PC-9 (cell line): Measurements from ENCODE around the gene NAA40. TPM values are rescaled to one million over a fixed set of nuclear protein-coding genes. Genes with fewer than 3 reads are reported as not detected.

Experiments
- BruUV-seq: library from RNA; stranded (reverse); fragments of 400-500 nt; replicated peaks from 2 replicates; lab custom pipeline; 2021; lab: Mats Ljungman, UMichigan
- CTCF ChIA-PET: fragments of 300-600 bp; sonication (Branson Sonifier 250); formaldehyde crosslinking; loops from one replicate; lab custom pipeline; 2022; ENCODE audit warnings: antibody characterized with exemption; lab: Charles Lee
- POLR2A ChIA-PET: fragments of 300-600 bp; sonication (Branson Sonifier 250); formaldehyde crosslinking; loops from one replicate; lab custom pipeline; 2022; ENCODE audit warnings: antibody characterized with exemption; ENCODE audit not compliant: unreplicated experiment; lab: Charles Lee
- DNase-seq, 2 experiments: peaks; one replicate each; pipeline versions ENCODE4 v3.0.0 to v3.0.0-alpha.2; 2015 to 2022; ENCODE audit warnings: mixed read lengths in 1 of 2
- H2AFZ ChIP-seq: fragments of 200-600 bp; sonication (generic); 2 replicates; pipeline ENCODE4 v1.8.1; 2017; ENCODE audit warnings: antibody characterized with exemption
- H3F3A ChIP-seq: fragments of 200-600 bp; sonication (generic); 2 replicates; pipeline ENCODE4 v1.8.1; 2017; ENCODE audit warnings: antibody characterized with exemption, mild to moderate bottlenecking, low read depth; ENCODE audit not compliant: insufficient read depth
- H3K27ac ChIP-seq: fragments of 200-600 bp; sonication (generic); 2 replicates; pipeline ENCODE4 v1.6.1; 2016; ENCODE audit warnings: mixed run types
- H3K27me3 ChIP-seq: fragments of 200-600 bp; sonication (generic); 2 replicates; pipeline ENCODE4 v1.6.1; 2016; ENCODE audit warnings: low read depth, mixed run types; ENCODE audit not compliant: insufficient read depth
- H3K36me3 ChIP-seq: fragments of 200-600 bp; sonication (generic); 2 replicates; pipeline ENCODE4 v1.6.1; 2016; ENCODE audit warnings: low read depth, mixed run types
- H3K4me1 ChIP-seq: fragments of 200-600 bp; sonication (generic); replicated peaks from 2 replicates; pipeline ENCODE4 v1.6.1; 2016; ENCODE audit warnings: mixed run types; ENCODE audit not compliant: insufficient read depth
- H3K4me2 ChIP-seq: fragments of 200-600 bp; sonication (generic); 2 replicates; pipeline ENCODE4 v1.6.1; 2017; ENCODE audit warnings: mixed run types
- H3K4me3 ChIP-seq: fragments of 200-600 bp; sonication (generic); 2 replicates; pipeline ENCODE4 v1.6.1; 2016; ENCODE audit warnings: mixed run types
- H3K79me2 ChIP-seq: fragments of 200-600 bp; sonication (generic); 2 replicates; pipeline ENCODE4 v1.6.1; 2017; ENCODE audit warnings: low read depth, mixed run types
- H3K9me2 ChIP-seq: fragments of 200-600 bp; sonication (generic); 2 replicates; pipeline ENCODE4 v1.8.1; 2017; ENCODE audit warnings: mild to moderate bottlenecking; ENCODE audit not compliant: insufficient read depth
- H3K9me3 ChIP-seq: fragments of 200-600 bp; sonication (generic); 2 replicates; pipeline ENCODE4 v1.8.1; 2016; ENCODE audit warnings: low read depth; ENCODE audit not compliant: insufficient read depth
- H4K20me1 ChIP-seq: fragments of 200-600 bp; sonication (generic); 2 replicates; pipeline ENCODE4 v1.8.1; 2017; ENCODE audit not compliant: insufficient read depth
- CTCF ChIP-seq: fragments of 200-600 bp; sonication (generic); conservative IDR thresholded peaks from 2 replicates; pipeline ENCODE4 v1.6.1; 2017; ENCODE audit warnings: mixed run types, antibody characterized with exemption, mild to moderate bottlenecking, moderate library complexity
- EZH2 ChIP-seq: fragments of 200-600 bp; sonication (generic); IDR thresholded peaks from 2 replicates; pipeline ENCODE4 v1.8.0; 2017; ENCODE audit warnings: antibody characterized with exemption, low read depth
- intact Hi-C: fragments of 100-400 bp; cut with micrococcal nuclease; formaldehyde crosslinking; loops from one replicate; pipeline ENCODE4 v1.10.0; 2022; ENCODE audit not compliant: unreplicated experiment
- total RNA-seq: library from RNA; stranded (reverse); gene quantifications from 2 replicates; pipeline ENCODE4 v1.2.3, GENCODE V29; 2021

NAA40 gene
- total RNA-seq, 1 experiment from 2014 or later, result 47.4 TPM

- BruUV-seq, result no TSS peak
- DNase-seq, result peak in 1 of 2 experiments; percentile 54
- Histone ChIP-seq H2AFZ (no peak overlapping the region), H3K4me1 (peaks cover 42% of the 10 kb centered on the region), H3K9me2 (no peaks in the 10 kb centered on the region), H3K9me3 (no peaks in the 10 kb centered on the region), H3K4me3 (peak overlapping the region; percentile 56), H3K27ac (no peak overlapping the region), H3K79me2 (no peaks in the 10 kb centered on the region), H3K27me3 (no peaks in the 10 kb centered on the region), H4K20me1 (no peaks in the 10 kb centered on the region), H3F3A (peaks cover 32% of the 10 kb centered on the region), H3K36me3 (no peaks in the 10 kb centered on the region), H3K4me2 (peak overlapping the region; percentile 81)
- CTCF ChIA-PET, result interaction anchor here (1.1 kb wide), 1 partner anchor 30 kb away, joined by 9 read pairs; no protein-coding TSS in a partner anchor
- POLR2A ChIA-PET, result no interaction called here
- intact Hi-C loops, result loop anchor here (5.0 kb wide), 1 partner anchor 44 kb away; no protein-coding TSS in a partner anchor
- TF ChIP-seq EZH2 (no peak), CTCF (peak; percentile 59)
Observed at GRCh38 chr11:63915961-63916836, 22.6 kb upstream of the NAA40 start.

- ChIA-PET CTCF (interaction anchor here (1.1 to 2.0 kb wide), 2 partner anchors 18 to 29 kb away, joined by 9 to 18 read pairs; no protein-coding TSS in a partner anchor), POLR2A (interaction anchor here (0.7 kb wide), 1 partner anchor 15 kb away, joined by 3 read pairs; no protein-coding TSS in a partner anchor)
- no TSS peak for BruUV-seq
- peak within 1 kb of the TSS; percentile 81 for H3K4me2 ChIP-seq
- no peaks in the 10 kb centered on the region for H3K36me3 ChIP-seq
- H2AFZ ChIP-seq, result 0 out of 2 replicates have a peak within 1 kb of the TSS, but pooled peaks have one; percentile 53
- H3K4me1 ChIP-seq, result peaks cover 42% of the 10 kb centered on the region
- TF ChIP-seq EZH2, result no peak
- TF ChIP-seq CTCF, result no peak
- H3K9me3 ChIP-seq, result no peaks in the 10 kb centered on the region
- no peaks in the 10 kb centered on the region for H3K27me3 ChIP-seq
- H3F3A ChIP-seq, result peaks cover 41% of the 10 kb centered on the region
- H3K4me3 ChIP-seq, result peak within 1 kb of the TSS; percentile 62
- no peaks in the 10 kb centered on the region for H3K9me2 ChIP-seq
- DNase-seq, result peak; percentile 62 to 83
- H4K20me1 ChIP-seq, result no peaks in the 10 kb centered on the region
- intact Hi-C loops, result loop anchor here (5.0 kb wide), 1 partner anchor 45 kb away; no protein-coding TSS in a partner anchor
- no peaks in the 10 kb centered on the region for H3K79me2 ChIP-seq
- no peak within 1 kb of the TSS for H3K27ac ChIP-seq
Observed at GRCh38 chr11:63916837-63917691, 21.7 kb upstream of the NAA40 start, which contains the start of gene RCOR2. Gene RCOR2, minus strand, starts transcription at chr11:63917164. Its CDS starts 708 bp downstream, at chr11:63916456.
